Esophagus squamous epithelium (tissue), 5 donors: ENCODE measurements around the gene ATP2B3. TPM values are rescaled to one million over a fixed set of nuclear protein-coding genes. Genes with fewer than 3 reads are reported as not detected.

ENCODE experiments used
- DNase-seq: peaks from one replicate; lab custom pipeline; 2025; lab: John Stamatoyannopoulos, UW
- H3K27ac ChIP-seq, 4 donors: fragments of 200-600 bp; sonication (generic); one replicate each; pipeline ENCODE4 v1.5.1; 2016 to 2019; ENCODE audit warnings: mild to moderate bottlenecking in 1 of 4
- H3K27me3 ChIP-seq, 4 donors: fragments of 200-600 bp; sonication (generic); 1 replicate in 3 of 4; 2 replicates in 1 of 4; pipeline versions ENCODE4 v1.5.1 to v1.6.0; 2017 to 2021; ENCODE audit warnings: antibody characterized with exemption in 1 of 4
- H3K36me3 ChIP-seq, 3 donors: fragments of 200-600 bp; sonication (generic); one replicate each; pipeline ENCODE4 v1.5.1; 2016 to 2019
- H3K4me1 ChIP-seq, 3 donors: fragments of 200-600 bp; sonication (generic); one replicate each; pipeline ENCODE4 v1.5.1; 2017 to 2019
- H3K4me3 ChIP-seq, 4 donors: fragments of 200-600 bp; sonication (generic); 1 replicate in 3 of 4; 2 replicates in 1 of 4; pipeline ENCODE4 v1.5.1; 2016 to 2019; ENCODE audit warnings: mild to moderate bottlenecking in 2 of 4, moderate library complexity in 1 of 4
- H3K9me3 ChIP-seq, 3 donors: fragments of 200-600 bp; sonication (generic); one replicate each; pipeline ENCODE4 v1.5.1; 2016 to 2019
- CTCF ChIP-seq, 6 experiments: fragments of 450-650 bp in 4 of 6; fragments of 200-600 bp in 2 of 6; sonication (generic) in 2 of 6; IDR thresholded peaks; one replicate each; pipeline ENCODE4 v1.5.1; 2016 to 2019; ENCODE audit warnings: antibody characterized with exemption in 6 of 6, mild to moderate bottlenecking in 4 of 6, moderate library complexity in 4 of 6
- POLR2A ChIP-seq, 4 donors: fragments of 450-650 bp; IDR thresholded peaks; one replicate each; pipeline ENCODE4 v1.6.1; 2017; ENCODE audit warnings: antibody characterized with exemption in 4 of 4, mild to moderate bottlenecking in 4 of 4, moderate library complexity in 3 of 4
- WGBS, 2 donors: methylation state at CpG; one replicate each; pipeline ENCODE4 v1.1.5; 2018; 5-methylcytosine and 5-hydroxymethylcytosine counted together
- intact Hi-C: fragments of 100-400 bp; cut with DNase I; formaldehyde crosslinking; loops from one replicate; pipeline ENCODE4 v1.15.0; 2022
- total RNA-seq, 4 donors: library from RNA; depleted of rRNA; stranded (reverse); fragments of >200 nt; gene quantifications; one replicate each; pipeline ENCODE4 v1.1.0, GENCODE V29; 2016
- donor health status: DM: yes; HTN: yes; CAD: no.

The ATP2B3 gene
- total RNA-seq, 4 donors from 2014 or later = not detected

- Histone ChIP-seq H3K4me1 (no peaks in the 10 kb centered on the region), H3K27ac (no peak overlapping the region), H3K27me3 (no peaks in the 10 kb centered on the region), H3K36me3 (no peaks in the 10 kb centered on the region), H3K9me3 (no peaks in the 10 kb centered on the region), H3K4me3 (no peak overlapping the region)
- intact Hi-C loops = no loop called here
- WGBS, 2 donors = 73 to 79% methylated on average over 3 to 6 of the region's 7 CpGs
- no peak for DNase-seq
- TF ChIP-seq POLR2A (IDR thresholded peaks at IDR 0.05) = no peak
- TF ChIP-seq CTCF (IDR thresholded peaks at IDR 0.05) = no peak
Observed at GRCh38 chrX:153561337-153561736, 43.9 kb downstream of the ATP2B3 start.

DNA sequence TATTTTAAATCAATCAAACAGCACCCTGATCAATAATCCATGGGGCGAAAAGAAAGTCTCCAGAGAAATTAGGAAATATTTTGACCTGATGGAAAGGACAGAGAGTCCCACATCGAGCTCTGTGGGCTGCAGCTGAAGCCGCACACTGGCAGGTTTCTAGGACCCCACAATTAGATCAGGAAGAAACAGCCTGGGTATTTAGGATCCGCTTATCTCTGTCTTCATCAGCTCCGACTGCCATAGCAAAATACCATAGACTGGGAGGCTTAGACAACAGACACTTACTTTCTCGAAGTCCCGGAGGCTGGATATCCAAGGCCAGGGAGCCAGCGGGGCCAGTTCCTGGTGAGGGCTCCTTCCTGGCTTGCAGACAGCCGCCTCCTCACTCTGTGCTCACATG, 45.1 kb downstream of the ATP2B3 start:
- Histone ChIP-seq H3K4me3 (no peak overlapping the region), H3K9me3 (no peaks in the 10 kb centered on the region), H3K36me3 (no peaks in the 10 kb centered on the region), H3K4me1 (no peaks in the 10 kb centered on the region), H3K27me3 (no peaks in the 10 kb centered on the region), H3K27ac (no peak overlapping the region)
- no peak for DNase-seq
- intact Hi-C loops = no loop called here
- 83 to 93% methylated on average over 4 to 5 of the region's 9 CpGs for WGBS, 2 donors
- TF ChIP-seq CTCF (IDR thresholded peaks at IDR 0.05) (no peak), POLR2A (IDR thresholded peaks at IDR 0.05) (no peak)

DNA sequence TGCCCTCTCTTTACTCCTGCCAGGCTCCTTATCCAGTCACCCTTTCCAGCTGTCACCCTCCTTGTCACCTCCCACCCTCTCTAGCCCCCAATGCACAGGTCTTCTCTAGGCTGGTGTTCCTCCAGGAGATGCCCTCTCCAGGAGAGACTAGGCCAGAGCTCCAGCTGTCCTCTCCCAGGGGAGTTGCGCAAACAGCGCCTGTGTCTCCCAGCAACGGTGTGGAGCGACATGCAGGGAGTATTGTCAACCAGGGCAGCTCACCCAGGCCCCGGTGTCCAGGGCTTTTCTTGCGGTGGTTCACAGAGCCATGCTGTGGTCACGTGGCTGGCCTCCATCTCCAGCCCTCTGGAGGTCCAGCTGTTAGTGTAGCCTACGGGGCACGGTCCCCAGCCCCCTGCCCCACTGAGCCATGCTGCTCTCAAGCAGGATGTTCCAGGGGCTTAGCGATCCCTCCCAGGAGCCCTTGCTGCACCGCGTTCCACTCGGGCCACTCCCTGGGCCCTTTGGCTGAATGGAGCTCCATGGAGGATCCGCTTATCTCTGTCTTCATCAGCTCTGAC, 46.7 kb downstream of the ATP2B3 start:
- no peak for DNase-seq
- intact Hi-C loops = no loop called here
- no CpG with 5 or more reads among the region's 14 CpGs for WGBS, 2 donors
- Histone ChIP-seq H3K36me3 (no peaks in the 10 kb centered on the region), H3K27me3 (no peaks in the 10 kb centered on the region), H3K4me3 (no peak overlapping the region), H3K27ac (no peak overlapping the region), H3K4me1 (no peaks in the 10 kb centered on the region), H3K9me3 (no peaks in the 10 kb centered on the region)
- no peak for TF ChIP-seq CTCF (IDR thresholded peaks at IDR 0.05)

GRCh38 chrX:153565996-153566580, 48.6 kb downstream of the ATP2B3 start:
- WGBS, 2 donors = 42 to 80% methylated on average over 1 of the region's 9 CpGs
- Histone ChIP-seq H3K27ac (no peak overlapping the region), H3K27me3 (no peaks in the 10 kb centered on the region), H3K4me3 (no peak overlapping the region), H3K9me3 (no peaks in the 10 kb centered on the region), H3K4me1 (no peaks in the 10 kb centered on the region), H3K36me3 (no peaks in the 10 kb centered on the region)
- no peak for DNase-seq
- intact Hi-C loops = no loop called here
- TF ChIP-seq POLR2A (IDR thresholded peaks at IDR 0.05) (no peak), CTCF (IDR thresholded peaks at IDR 0.05) (no peak)

- H3K27me3 ChIP-seq = no peaks in the 10 kb centered on the region
- no peaks in the 10 kb centered on the region for H3K4me1 ChIP-seq
- H3K27ac ChIP-seq = no peak overlapping the region
- TF ChIP-seq POLR2A (IDR thresholded peaks at IDR 0.05) = no peak
- peak in 1 of 6 experiments; percentile 6 for TF ChIP-seq CTCF (IDR thresholded peaks at IDR 0.05)
- H3K36me3 ChIP-seq = no peaks in the 10 kb centered on the region
- WGBS, 2 donors = 86 to 100% methylated on average over 1 to 12 of the region's 21 CpGs
- H3K9me3 ChIP-seq = no peaks in the 10 kb centered on the region
- no peak for DNase-seq
- H3K4me3 ChIP-seq = no peak overlapping the region
- intact Hi-C loops = no loop called here
Observed at GRCh38 chrX:153568451-153569011, 51.1 kb downstream of the ATP2B3 start.
